SK-N-SH (cell line): ENCODE results near the gene CCDC50.

Experiments
- CTCF ChIP-seq: fragments of 200-600 bp; sonication (generic); IDR thresholded peaks from 2 replicates; pipeline ENCODE4 v1.6.1; 2017; ENCODE audit warnings: antibody characterized with exemption, mild to moderate bottlenecking, moderate library complexity
- EP300 ChIP-seq, 2 experiments: IDR thresholded peaks; 2 replicates each; pipeline versions ENCODE4 v1.4.0 to v1.6.1; 2012; ENCODE audit warnings: borderline replicate concordance in 1 of 2, low read depth in 1 of 2, low read length in 1 of 2
- NFIC ChIP-seq: IDR thresholded peaks from 2 replicates; pipeline ENCODE4 v1.4.0; 2012; ENCODE audit warnings: borderline replicate concordance
- USF2 ChIP-seq: fragments of 150-350 bp; IDR thresholded peaks from 2 replicates; pipeline ENCODE4 v1.6.1; 2017; ENCODE audit warnings: antibody characterized with exemption, low read length, low read depth, borderline replicate concordance

- no peak for TF ChIP-seq CTCF
- no peak for TF ChIP-seq USF2
- TF ChIP-seq NFIC: no peak
- no peak for TF ChIP-seq EP300 (IDR thresholded peaks at IDR 0.05; ENCODE audit: borderline replicate concordance in 1 of 2, low read depth in 1 of 2, low read length in 1 of 2)
These were observed 40.4 kb downstream of the CCDC50 start for GRCh38 chr3:191369616-191370010.
